GM23248 (cell line): ENCODE measurements around the gene UCP3. TPM values are rescaled to one million over a fixed set of nuclear protein-coding genes. Genes with fewer than 3 reads are reported as not detected.

Experiments
- DNase-seq: peaks from one replicate; pipeline ENCODE4 v3.0.0-alpha.2; 2015
- H2AFZ ChIP-seq: fragments of 200-600 bp; sonication (generic); 2 replicates; pipeline ENCODE4 v1.6.1; 2016; ENCODE audit warnings: antibody characterized with exemption
- H3F3A ChIP-seq: fragments of 200-600 bp; sonication (generic); 2 replicates; pipeline ENCODE4 v1.6.1; 2016; ENCODE audit warnings: mild to moderate bottlenecking, antibody characterized with exemption, mixed run types; ENCODE audit not compliant: insufficient read depth
- H3K27ac ChIP-seq: fragments of 200-600 bp; sonication (generic); 2 replicates; pipeline ENCODE4 v1.5.1; 2016; ENCODE audit warnings: mild to moderate bottlenecking
- H3K27me3 ChIP-seq: fragments of 200-600 bp; sonication (generic); replicated peaks from 2 replicates; pipeline ENCODE4 v1.6.1; 2016; ENCODE audit warnings: mild to moderate bottlenecking; ENCODE audit not compliant: insufficient read depth
- H3K36me3 ChIP-seq: fragments of 200-600 bp; sonication (generic); 2 replicates; pipeline ENCODE4 v1.6.1; 2016; ENCODE audit warnings: low read depth, mild to moderate bottlenecking
- H3K4me1 ChIP-seq: fragments of 200-600 bp; sonication (generic); 2 replicates; pipeline ENCODE4 v1.6.1; 2016; ENCODE audit warnings: mild to moderate bottlenecking; ENCODE audit not compliant: insufficient read depth
- H3K4me2 ChIP-seq: fragments of 200-600 bp; sonication (generic); one replicate; pipeline ENCODE4 v1.6.1; 2016; ENCODE audit warnings: mild to moderate bottlenecking; ENCODE audit not compliant: unreplicated experiment
- H3K4me3 ChIP-seq: fragments of 200-600 bp; sonication (generic); 2 replicates; pipeline ENCODE4 v1.5.1; 2016; ENCODE audit warnings: mild to moderate bottlenecking
- H3K79me2 ChIP-seq: fragments of 200-600 bp; sonication (generic); 2 replicates; pipeline ENCODE4 v1.6.1; 2016; ENCODE audit warnings: mild to moderate bottlenecking; ENCODE audit not compliant: insufficient read depth
- H3K9ac ChIP-seq: fragments of 200-600 bp; sonication (generic); 2 replicates; pipeline ENCODE4 v1.6.1; 2016; ENCODE audit warnings: mild to moderate bottlenecking
- H3K9me2 ChIP-seq: fragments of 200-600 bp; sonication (generic); 2 replicates; pipeline ENCODE4 v1.6.1; 2016; ENCODE audit warnings: mixed run types, mild to moderate bottlenecking, moderate library complexity; ENCODE audit not compliant: insufficient read depth
- H3K9me3 ChIP-seq: fragments of 200-600 bp; sonication (generic); one replicate; pipeline ENCODE4 v1.6.1; 2017; ENCODE audit warnings: low read depth
- H4K20me1 ChIP-seq: fragments of 200-600 bp; sonication (generic); 2 replicates; pipeline ENCODE4 v1.6.0; 2016; ENCODE audit not compliant: insufficient read depth
- EZH2 ChIP-seq: fragments of 200-600 bp; sonication (generic); IDR thresholded peaks from 2 replicates; pipeline ENCODE4 v1.6.1; 2018; ENCODE audit warnings: antibody characterized with exemption, mild to moderate bottlenecking; ENCODE audit not compliant: insufficient read depth, poor library complexity, severe bottlenecking
- EZH2phosphoT487 ChIP-seq: fragments of 200-600 bp; sonication (generic); IDR thresholded peaks from 2 replicates; pipeline ENCODE4 v1.6.1; 2018; ENCODE audit warnings: antibody characterized with exemption, moderate library complexity, mild to moderate bottlenecking, low read depth; ENCODE audit not compliant: insufficient read depth
- WGBS, 2 experiments: methylation state at CpG; one replicate each; pipeline ENCODE4 v1.1.6; 2015 to 2017; ENCODE audit warnings: low lambda C conversion rate in 2 of 2, low coverage in 1 of 2; ENCODE audit errors: missing lambda C conversion rate in 2 of 2; 5-methylcytosine and 5-hydroxymethylcytosine counted together
- in situ Hi-C: fragments of 300-500 bp; cut with MboI; formaldehyde crosslinking; loops from 2 replicates; pipeline ENCODE4 v1.15.0; 2020
- polyA plus RNA-seq: library from polyadenylated mRNA; unstranded; fragments of >200 nt; fragmentation: Nextera tagmentation; extraction: Ambion mirVana; gene quantifications from 2 replicates; pipeline ENCODE4 v1.2.1, GENCODE V29; 2016
- total RNA-seq: library from RNA; depleted of rRNA; stranded (reverse); fragments of >200 nt; shearing (Covaris generic); gene quantifications from 2 replicates; pipeline ENCODE4 v1.2.3, GENCODE V29; 2014

The UCP3 gene
- total and polyA plus RNA-seq, 2 experiments from 2014 or later: 0.11 TPM; not detected in 1

DNA sequence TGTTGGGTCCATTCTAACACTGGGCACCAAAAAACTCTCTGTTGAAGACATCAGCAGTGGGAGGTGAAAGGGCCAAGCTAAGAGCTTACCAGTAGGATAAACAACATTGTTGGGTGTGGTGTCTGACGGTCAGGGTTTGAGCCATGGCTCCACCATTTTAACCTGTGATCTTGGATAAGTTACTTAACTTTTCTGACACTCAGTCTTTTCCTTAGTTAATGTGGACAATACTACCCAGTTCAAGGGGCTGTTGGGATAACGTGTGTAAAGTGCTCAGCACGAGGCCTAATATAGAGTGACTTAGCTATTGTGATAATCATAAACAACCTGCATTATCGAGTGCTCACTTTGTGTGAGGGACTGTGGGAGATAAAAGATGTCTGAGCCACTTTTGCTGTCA, 6.1 kb downstream of the UCP3 start:
- Histone ChIP-seq H4K20me1 (no peaks in the 10 kb centered on the region), H3K4me1 (no peaks in the 10 kb centered on the region), H2AFZ (no peak overlapping the region), H3F3A (no peaks in the 10 kb centered on the region), H3K9me3 (no peaks in the 10 kb centered on the region), H3K9ac (no peak overlapping the region), H3K36me3 (no peaks in the 10 kb centered on the region), H3K4me2 (no peak overlapping the region), H3K79me2 (no peaks in the 10 kb centered on the region), H3K9me2 (no peaks in the 10 kb centered on the region), H3K27ac (no peak overlapping the region), H3K27me3 (no peaks in the 10 kb centered on the region), H3K4me3 (no peak overlapping the region)
- 91 to 94% methylated on average over 4 of the region's 4 CpGs for WGBS, 2 experiments
- DNase-seq: no peak
- in situ Hi-C loops: no loop called here
- TF ChIP-seq EZH2phosphoT487 (no peak), EZH2 (no peak)

DNA sequence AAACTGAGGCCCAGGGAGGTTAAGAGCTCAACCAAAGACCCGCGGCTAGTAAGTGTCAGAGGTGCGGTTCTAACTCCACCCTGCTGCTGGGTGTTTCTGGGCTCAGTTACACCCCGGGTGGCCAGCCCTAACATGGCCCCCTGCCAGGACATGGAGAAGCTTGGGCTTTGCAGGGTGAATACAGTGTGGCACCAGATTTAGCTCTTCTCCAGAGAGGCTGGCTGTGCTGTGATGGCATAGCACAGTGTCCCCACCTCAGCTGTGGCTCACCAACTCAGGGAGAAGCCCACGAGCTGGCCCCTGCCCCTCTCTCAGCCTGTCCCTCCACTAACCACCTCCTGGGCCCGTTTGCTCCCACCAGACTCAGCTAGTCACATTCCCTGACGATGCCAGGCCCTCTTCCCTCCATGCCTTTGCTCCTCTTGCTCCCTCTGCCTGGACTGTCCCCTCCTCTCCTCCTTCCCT, 7.0 kb downstream of the UCP3 start:
- 67 to 79% methylated on average over 6 to 7 of the region's 7 CpGs for WGBS, 2 experiments
- Histone ChIP-seq H3K4me1 (no peaks in the 10 kb centered on the region), H3F3A (no peaks in the 10 kb centered on the region), H3K27me3 (no peaks in the 10 kb centered on the region), H3K4me3 (no peak overlapping the region), H3K27ac (no peak overlapping the region), H3K9me3 (no peaks in the 10 kb centered on the region), H3K4me2 (no peak overlapping the region), H3K9ac (no peak overlapping the region), H3K9me2 (no peaks in the 10 kb centered on the region), H2AFZ (no peak overlapping the region), H4K20me1 (no peaks in the 10 kb centered on the region), H3K36me3 (no peaks in the 10 kb centered on the region), H3K79me2 (no peaks in the 10 kb centered on the region)
- no peak for TF ChIP-seq EZH2phosphoT487
- no peak for TF ChIP-seq EZH2
- in situ Hi-C loops: no loop called here
- no peak for DNase-seq

GRCh38 chr11:74000307-74001133, 8.4 kb downstream of the UCP3 start:
- H3K4me2 ChIP-seq: no peak overlapping the region
- H3K27ac ChIP-seq: no peak overlapping the region
- no peaks in the 10 kb centered on the region for H4K20me1 ChIP-seq
- no peaks in the 10 kb centered on the region for H3K27me3 ChIP-seq
- TF ChIP-seq EZH2phosphoT487: no peak
- TF ChIP-seq EZH2: no peak
- no peaks in the 10 kb centered on the region for H3K9me3 ChIP-seq
- DNase-seq: no peak
- H3K9me2 ChIP-seq: no peaks in the 10 kb centered on the region
- H3F3A ChIP-seq: no peaks in the 10 kb centered on the region
- no peaks in the 10 kb centered on the region for H3K79me2 ChIP-seq
- H3K36me3 ChIP-seq: no peaks in the 10 kb centered on the region
- H2AFZ ChIP-seq: no peak overlapping the region
- no peak overlapping the region for H3K9ac ChIP-seq
- no peaks in the 10 kb centered on the region for H3K4me1 ChIP-seq
- 77% methylated on average over 14 of the region's 14 CpGs for WGBS, 2 experiments
- H3K4me3 ChIP-seq: no peak overlapping the region
- in situ Hi-C loops: no loop called here

DNA sequence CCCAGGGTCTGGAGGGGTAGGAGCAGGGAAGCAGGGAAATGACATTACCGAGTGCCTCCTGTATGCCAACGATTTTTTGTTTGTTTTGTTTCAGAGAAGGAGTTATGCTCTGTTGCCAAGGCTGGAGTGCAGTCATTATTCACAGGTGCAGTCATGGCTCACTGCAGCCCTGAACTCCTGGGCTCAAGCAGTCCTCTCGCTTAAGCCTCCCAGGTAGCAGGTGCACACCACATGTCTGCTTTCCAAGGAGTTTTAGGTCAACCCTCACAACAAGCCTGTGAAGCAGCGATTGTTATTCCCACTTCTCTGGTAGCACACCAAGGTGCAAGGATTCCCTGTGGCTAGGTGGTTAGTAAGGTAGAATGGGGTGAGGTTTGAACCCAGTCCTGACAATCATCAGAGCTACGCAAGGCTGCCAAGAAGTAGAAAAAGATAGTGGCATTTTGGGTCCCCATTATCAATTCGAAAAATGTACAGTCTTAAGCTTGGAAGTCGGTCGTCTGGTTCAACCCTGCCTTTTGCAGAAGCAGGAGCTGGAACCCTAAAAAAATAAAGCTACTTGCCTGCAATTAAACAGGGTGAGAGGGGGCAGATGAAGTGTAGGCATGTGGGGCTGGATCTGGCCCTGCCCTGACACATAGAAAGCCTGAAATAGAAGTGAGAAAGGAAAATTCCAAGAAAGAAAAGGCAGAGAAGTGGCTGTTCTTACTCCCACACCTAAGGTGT, 9.1 kb downstream of the UCP3 start:
- H3K27me3 ChIP-seq: no peaks in the 10 kb centered on the region
- H3K9ac ChIP-seq: no peak overlapping the region
- no peaks in the 10 kb centered on the region for H3K4me1 ChIP-seq
- DNase-seq: no peak
- H3K4me3 ChIP-seq: no peak overlapping the region
- TF ChIP-seq EZH2 (no peak), EZH2phosphoT487 (no peak)
- no peaks in the 10 kb centered on the region for H3K36me3 ChIP-seq
- no peak overlapping the region for H2AFZ ChIP-seq
- no peaks in the 10 kb centered on the region for H3K79me2 ChIP-seq
- no peaks in the 10 kb centered on the region for H4K20me1 ChIP-seq
- no peaks in the 10 kb centered on the region for H3K9me2 ChIP-seq
- no peaks in the 10 kb centered on the region for H3F3A ChIP-seq
- in situ Hi-C loops: no loop called here
- WGBS, 2 experiments: 74 to 77% methylated on average over 8 of the region's 8 CpGs
- no peaks in the 10 kb centered on the region for H3K9me3 ChIP-seq
- no peak overlapping the region for H3K4me2 ChIP-seq
- no peak overlapping the region for H3K27ac ChIP-seq
